Measurements from ENCODE around the gene GATM.

DNA sequence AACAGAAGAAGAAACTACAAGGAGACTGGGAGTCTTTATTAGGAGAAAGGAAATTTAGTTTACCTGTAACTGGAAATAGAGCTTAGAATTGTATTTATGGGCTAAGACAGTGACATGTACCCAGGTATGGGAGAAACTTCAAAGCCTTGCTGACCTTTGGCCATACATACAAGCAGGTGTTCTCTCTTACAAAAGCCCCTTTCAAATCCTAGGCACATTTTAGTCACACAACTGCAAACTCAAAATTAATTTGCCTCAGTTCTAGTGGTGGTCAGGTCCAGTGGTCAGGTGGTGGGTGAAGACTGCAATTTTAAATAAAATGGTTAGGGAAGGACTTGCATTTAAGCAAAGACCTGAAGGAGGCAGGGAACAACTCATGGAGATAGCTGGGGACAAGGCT is 30.4 kb downstream of the GATM start:
- TF ChIP-seq RAD21 (IDR thresholded peaks at IDR 0.05; ENCODE audit: insufficient read depth, low read depth, low read length) = no peak
- no peak for TF ChIP-seq CTCF (IDR thresholded peaks at IDR 0.05 in 2 of 3, conservative IDR thresholded peaks at IDR 0.05 in 1 of 3; ENCODE audit: control insufficient read depth in 2 of 3, extremely low read depth in 1 of 3, insufficient read depth in 1 of 3, low read depth in 3 of 3, low read length in 3 of 3)
- TF ChIP-seq REST (IDR thresholded peaks at IDR 0.05; ENCODE audit: low read depth, low read length) = no peak
- no peak for TF ChIP-seq EP300 (IDR thresholded peaks at IDR 0.05; ENCODE audit: borderline replicate concordance in 1 of 2, control insufficient read depth in 1 of 2, low read depth in 2 of 2, low read length in 2 of 2)
- TF ChIP-seq HDAC6 (IDR thresholded peaks at IDR 0.05; ENCODE audit: unreplicated experiment) = no peak
- no peak for TF ChIP-seq GABPA (IDR thresholded peaks at IDR 0.05; ENCODE audit: low read depth)
- TF ChIP-seq, protein P1, sequence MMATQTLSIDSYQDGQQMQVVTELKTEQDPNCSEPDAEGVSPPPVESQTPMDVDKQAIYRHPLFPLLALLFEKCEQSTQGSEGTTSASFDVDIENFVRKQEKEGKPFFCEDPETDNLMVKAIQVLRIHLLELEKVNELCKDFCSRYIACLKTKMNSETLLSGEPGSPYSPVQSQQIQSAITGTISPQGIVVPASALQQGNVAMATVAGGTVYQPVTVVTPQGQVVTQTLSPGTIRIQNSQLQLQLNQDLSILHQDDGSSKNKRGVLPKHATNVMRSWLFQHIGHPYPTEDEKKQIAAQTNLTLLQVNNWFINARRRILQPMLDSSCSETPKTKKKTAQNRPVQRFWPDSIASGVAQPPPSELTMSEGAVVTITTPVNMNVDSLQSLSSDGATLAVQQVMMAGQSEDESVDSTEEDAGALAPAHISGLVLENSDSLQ (IDR thresholded peaks at IDR 0.05) = no peak
- no peak for TF ChIP-seq BCL3 (IDR thresholded peaks at IDR 0.05; ENCODE audit: borderline replicate concordance, insufficient read depth, low read depth, low read length, poor library complexity, severe bottlenecking)
- TF ChIP-seq SRF (IDR thresholded peaks at IDR 0.05; ENCODE audit: low read depth in 2 of 2, low read length in 2 of 2) = no peak
- TF ChIP-seq NFYB (IDR thresholded peaks at IDR 0.05; ENCODE audit: insufficient read depth, low read depth, low read length) = no peak
- no peak for TF ChIP-seq CREB1 (IDR thresholded peaks at IDR 0.05; ENCODE audit: low read depth)

Measured in GM12878 (cell line).